ENCODE results near the gene FER1L5.

FER1L5 gene

DNA sequence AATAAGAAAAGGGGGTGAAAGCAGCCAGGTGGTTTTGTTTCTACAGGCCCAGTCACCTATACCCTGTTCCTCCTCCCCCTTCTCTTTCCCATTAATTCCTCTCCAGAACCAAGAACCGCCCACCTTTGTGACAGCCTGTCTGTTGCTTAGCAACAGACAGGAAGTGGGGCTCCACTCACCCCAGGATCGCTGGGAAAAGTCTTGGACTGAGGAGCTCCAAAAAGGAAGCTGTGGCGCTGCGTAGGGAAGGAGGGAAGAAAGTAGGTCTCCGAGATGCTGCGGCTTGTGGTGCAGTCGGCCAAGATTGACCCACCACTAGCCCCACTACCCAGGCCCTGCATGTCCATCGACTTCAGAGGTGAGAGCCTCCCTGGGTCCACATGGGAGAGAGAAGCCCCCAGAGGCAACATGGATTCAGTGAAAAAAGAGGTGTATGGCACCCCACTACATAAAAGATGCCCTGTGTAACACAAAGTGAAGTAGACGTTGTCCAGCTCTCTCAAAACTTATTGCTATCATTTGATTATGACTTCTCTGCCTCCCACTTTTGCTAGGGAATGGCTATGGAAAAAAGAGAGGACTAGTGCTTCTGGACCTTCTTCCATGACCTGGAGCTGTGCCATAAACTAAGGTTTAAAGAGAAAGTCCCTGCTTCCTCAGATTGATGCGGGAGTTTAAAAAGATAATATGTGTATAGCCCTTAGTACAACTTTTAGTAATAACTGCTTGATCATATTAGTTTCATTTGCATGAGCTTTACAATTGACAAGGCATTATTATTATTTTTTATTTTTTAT is at the start of gene FER1L5:
FER1L5 (plus strand) TSS at position 201 of the 797 bp plus-strand sequence; CDS start at position 274, 73 bp downstream.
- no peak for DNase-seq (ENCODE audit: low spot score)

DNA sequence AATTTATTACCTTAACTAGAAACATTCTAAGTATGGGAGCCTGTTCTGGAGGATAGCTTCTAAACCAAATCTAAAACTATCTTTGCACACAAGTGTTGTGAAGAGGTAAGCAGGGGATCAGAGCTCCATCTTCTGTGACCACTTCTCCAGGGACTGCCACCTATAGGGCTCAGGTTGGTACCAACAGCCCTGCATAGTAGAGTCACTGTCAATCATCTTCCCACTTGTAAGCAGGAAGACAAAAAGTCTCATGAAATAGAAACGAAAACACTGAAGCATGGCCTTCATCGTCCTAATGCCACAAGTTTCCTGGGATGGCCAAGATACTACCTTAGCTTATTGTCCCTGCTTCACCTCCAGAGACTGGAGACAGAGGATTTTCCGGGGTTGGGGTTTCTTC is 48.3 kb upstream of the FER1L5 start:
- no peak for DNase-seq (ENCODE audit: low spot score)

DNA sequence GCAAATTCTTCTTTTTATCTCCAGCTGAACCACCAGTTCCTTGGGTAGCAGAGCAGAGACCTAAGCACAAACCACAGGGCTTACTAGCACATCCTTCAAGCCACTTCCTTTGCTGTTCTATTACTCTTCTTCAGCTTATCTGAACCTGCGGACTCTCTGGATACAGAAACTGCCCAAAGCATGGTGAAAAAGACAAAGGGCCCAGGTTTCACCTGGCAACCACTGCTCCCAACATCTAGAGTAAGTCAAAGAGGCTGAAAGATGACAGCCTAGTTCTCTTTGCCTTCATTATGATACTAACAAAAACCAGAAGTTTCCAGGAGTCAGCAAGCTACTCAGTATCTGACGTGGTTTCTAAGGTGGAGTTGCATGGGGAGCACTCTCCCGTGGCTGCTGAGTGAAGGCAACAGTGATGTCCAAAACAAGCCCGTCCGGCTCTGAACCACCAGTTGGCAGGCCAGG is 47.8 kb upstream of the FER1L5 start:
- no peak for DNase-seq (ENCODE audit: low spot score)

DNA sequence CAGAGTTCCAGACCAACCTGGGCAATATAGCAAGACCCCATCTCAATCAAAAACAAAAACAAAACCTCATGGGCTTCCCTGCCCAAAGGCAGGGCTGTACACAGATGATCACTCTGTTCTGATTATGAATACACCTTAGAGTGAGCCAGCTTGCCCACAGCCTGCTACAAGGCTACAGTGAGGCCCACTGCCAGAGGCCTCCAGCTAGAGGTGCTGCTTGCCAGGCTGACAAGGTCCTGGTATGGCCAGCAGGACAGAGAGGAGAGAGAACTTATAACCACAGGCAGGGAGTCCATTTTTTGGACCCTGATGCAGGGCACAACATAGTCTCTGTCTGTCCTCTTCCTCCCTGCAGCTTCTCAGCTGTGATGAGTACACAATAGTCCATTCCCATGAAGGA is 46.0 kb upstream of the FER1L5 start:
- DNase-seq (ENCODE audit: low spot score), result no peak

DNA sequence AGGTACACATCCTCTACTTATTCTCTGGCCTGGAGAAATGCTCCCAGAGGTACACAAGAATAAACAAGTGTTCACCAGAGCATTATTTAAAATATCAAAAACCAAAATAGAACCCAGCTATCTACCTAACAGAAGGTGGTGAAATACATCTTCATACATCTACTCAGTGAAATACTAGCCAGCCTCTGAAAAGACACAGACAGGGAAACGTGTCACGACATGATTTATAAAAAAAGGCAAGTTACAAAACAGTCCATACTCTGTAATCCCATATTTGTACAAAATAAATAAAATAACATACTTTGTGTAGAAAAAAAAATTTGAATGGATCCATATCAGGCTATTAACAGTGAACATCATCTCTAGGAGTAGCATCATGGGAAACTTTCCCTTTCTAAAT is 42.6 kb upstream of the FER1L5 start:
- no peak for DNase-seq (ENCODE audit: low spot score)

DNA sequence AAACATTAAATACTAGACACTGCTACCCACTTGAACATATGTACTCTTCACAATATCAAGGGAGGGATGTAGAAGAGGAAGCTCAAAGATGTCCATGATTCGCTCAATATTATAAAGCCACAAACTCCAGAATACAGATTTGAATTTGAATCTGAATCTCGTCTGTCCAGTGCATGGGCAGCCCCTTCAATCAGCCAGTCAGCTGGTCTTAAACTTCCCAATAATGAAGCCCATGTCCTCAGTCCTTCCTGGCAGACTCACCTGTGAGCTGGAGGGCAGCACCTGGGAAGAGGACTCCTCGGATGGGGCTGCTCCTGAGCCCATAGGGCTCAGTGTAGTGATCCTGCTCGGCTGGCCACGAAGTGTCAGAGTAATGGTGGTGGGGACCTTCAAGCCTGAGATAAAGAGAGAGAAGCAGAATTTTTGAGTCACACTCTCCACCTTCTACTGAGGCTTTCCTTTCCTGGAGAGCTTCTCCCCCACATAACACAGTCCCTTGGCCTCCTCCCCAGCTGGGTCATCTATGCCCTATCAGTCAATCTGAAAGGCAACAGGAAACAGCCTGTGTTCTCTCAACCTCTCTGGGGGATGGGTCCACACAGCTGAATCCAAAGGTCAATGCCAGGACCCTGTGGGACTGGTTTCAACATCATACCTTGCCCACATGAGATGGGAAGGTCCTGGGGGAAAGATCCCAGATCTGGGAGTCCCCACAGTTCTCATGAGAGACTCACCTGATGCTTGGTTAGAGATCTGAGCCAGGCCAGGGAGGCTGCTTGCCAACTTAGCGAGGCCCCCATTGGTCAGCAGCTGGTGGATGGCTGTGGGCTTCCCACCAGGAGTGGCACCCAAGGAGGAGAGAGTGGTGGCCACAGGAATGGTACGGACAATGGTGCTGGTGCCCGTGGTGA is 40.9 kb upstream of the FER1L5 start:
- DNase-seq (ENCODE audit: low spot score), result no peak

DNA sequence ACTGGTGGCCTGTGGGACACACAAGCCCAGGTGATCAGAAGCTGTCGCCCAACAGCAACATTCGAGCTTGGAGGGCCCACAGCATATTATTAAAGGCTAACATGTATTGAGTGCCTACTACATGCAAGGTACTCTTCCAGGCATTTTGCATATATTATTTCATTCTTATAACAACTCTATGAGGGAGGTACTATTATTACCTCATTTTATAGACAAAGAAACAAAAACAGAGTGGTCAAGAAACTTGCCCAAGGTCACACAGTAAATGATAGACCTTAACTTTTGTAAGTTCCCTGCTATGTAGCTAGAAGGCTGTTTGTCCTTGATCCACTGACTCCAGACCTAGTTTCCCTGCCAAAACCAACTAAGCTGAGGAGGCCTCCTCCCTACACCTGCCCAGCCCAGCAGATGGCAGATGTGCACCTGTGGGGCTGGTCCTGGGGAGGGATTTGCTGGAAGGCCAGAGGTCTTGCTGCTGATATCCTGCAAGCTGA is 40.2 kb upstream of the FER1L5 start:
- no peak for DNase-seq (ENCODE audit: low spot score)

DNA sequence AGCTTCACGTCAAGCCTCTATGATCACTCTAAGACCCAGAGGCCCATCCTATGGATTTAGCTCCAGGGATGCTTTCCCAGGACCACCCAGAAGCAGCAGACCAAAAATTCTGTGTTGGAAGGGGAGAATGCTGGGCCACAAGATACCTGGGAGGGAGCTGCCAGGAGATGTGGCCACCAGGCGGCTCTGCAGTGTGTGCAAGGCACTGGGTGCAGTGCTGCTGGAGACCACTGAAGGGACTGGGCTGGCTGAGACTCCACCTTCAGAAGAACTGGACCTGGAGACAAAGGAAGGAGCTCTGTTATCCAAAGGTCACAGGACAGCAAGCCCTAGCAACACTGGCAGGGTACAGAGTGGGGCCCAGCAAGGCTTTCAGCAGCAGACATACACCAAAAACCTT is 38.5 kb upstream of the FER1L5 start:
- no peak for DNase-seq (ENCODE audit: low spot score)

DNA sequence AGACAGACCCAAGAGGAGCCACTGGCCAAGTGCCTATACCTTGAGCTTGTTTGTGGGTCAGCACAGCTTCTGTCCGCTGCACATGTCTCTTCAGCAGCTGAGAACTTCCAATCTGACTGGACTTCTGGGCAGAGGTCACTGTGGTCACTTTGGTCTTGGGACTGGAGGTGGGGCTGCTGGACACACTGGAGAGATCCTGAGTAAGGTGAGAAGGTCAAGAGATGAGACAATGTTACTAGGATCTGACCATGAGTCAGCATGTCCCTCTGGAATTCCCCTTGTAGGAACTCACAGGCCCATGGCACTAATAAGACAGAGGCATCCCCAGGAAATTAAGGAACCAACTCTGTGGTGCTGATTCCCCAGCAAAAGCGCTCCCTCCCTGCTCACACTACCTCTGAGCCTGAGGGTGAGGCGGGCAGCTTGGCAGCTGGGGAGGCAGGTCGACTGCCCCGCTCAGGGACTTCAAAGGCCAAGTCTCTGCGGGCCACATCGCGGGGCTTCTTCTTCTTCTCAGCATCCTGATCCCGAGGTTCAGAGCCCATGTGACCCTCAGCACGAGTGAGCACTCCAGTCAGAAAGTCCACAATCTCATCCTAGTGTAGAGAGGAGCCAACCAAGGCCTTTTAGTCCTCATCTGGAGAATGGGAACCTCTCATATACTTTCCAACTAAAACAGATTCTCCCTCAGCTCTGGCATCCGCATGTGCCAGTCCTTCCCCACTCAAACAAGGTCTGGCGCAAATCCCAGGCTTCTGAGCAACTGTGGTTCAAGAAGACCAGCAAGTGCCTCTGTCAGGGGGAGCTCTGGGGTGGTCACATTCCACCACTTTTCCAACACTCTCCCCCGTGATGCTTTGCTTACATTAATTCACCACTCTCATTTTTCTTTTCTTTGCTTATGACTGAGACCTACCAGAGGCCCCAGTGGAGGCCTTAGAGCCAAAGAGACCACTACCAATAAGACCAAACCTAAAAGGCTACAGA is 33.8 kb upstream of the FER1L5 start:
- DNase-seq (ENCODE audit: low spot score), result no peak

DNA sequence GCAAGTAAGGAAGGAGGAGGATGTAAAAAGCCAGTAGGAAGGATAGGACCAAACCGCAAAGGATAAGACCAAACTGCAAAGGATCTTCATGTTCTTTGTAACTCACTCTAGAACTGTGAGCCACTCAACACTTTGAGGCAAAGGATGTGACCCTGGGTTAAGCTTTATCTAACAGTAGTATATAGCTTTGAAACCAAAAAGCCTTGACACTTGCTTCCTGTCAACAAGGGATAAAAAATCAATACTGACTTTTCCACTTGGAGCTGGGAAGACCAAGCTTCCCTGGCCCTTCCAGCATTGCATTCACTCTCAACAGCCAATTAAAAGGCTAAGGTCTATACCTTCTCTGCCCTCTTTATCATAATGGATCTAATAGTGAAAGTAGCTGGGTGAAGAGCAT is 26.4 kb upstream of the FER1L5 start:
- no peak for DNase-seq (ENCODE audit: low spot score)

DNA sequence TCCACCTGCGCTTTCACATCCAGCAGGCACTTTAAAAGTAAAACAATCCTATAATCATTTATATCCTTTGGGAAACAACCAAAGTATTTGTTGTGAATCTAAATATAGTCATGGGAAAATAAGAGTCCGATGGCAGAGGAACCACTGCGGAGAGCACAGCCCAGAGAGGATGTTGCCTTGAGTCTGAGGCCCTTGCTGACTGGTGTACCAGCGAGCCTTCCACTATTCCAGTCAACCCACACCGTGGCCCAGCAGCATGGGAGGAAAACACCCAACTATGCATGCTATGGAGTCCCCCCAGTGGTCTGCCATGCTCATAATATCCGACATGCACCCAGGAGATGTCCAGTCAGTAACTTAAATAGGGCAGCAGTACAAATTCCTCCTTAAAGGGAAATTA is 26.0 kb upstream of the FER1L5 start:
- no peak for DNase-seq (ENCODE audit: low spot score)

DNA sequence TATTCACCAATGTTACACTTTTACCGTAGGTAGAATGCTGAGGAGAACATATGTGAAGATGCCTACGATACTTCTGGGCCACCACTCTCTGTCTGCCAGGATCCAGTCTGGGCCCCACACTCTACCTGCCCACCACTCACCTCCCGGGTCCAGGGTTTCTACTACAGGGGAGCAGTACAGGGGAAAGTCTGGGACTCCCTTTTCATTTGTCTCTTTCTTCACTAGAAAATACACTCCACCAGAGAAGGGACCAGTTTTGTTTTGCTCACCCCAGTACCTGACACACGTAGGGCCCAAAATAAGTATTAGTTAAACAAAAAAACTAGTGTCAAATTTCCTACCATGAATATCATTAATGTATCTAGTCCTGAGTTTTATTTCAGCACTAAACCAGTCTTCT is 25.6 kb upstream of the FER1L5 start:
- DNase-seq (ENCODE audit: low spot score), result no peak

DNA sequence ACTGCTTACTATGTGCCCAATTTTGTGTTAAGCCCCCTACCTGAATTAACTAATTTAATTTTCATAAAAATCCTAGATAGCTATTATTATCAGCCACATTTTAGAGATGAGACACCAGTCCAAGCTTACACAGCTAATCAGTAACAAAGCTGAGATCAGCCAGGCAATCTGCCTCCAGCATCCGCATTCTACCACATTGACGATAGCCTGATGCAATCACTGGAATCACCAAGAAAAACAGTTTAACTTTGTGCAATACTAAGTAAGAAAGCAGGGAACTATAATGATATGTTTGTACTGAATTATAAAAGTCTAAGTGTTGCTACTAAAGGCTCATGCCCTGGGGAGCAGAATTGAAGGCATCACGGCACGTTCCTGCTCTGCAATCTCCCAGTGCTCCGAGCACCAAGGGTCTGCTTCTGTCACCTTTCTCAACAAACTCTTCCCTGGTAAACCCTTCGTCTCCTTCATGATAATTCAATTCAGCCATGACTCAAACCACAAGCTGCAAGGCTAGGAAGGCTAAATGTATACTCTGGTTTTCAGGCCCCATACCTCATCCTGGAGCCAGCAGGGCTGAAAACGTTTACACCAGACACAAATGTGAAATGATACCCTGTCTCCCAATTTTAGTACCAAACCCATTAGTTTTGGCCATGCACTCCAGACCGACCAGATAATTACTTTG is 23.8 kb upstream of the FER1L5 start:
- DNase-seq (ENCODE audit: low spot score), result no peak

DNA sequence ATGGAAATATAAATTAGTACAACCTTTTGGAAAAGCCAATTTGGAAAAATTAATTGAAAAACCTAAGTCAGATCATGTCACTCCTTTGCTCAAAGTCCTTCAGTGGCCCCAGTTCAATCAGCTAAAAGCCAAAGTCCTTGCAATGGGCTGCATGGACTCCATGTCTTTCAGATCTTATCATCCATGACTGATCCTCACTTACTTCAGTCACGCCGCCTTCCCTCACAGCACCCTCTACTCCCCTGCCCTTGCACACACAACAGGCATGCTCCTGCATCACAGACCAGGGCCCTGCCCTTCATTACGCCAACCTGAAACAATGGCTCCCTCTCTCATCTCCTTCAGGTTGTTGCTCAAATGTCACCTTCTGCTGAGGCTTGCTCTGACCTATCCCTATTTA is 20.0 kb upstream of the FER1L5 start:
- no peak for DNase-seq (ENCODE audit: low spot score)

DNA sequence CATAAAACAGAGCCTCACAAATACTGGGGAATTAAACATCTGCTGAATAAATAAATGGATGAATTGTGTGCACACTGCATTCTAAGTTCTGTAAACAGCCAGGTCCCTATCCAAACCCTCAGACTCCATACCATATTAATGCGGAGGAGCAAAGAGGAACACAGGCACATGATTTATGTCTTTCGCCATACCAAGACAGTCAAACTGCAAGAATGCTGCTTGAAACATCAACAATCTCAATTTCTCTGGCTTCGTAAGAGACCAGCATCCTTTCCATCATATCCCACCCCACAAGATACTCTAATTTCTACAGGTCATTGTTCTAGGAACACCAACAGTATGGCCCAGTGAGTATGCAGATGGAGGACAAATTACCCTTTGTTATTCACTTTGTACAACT is 19.4 kb upstream of the FER1L5 start:
- no peak for DNase-seq (ENCODE audit: low spot score)

DNA sequence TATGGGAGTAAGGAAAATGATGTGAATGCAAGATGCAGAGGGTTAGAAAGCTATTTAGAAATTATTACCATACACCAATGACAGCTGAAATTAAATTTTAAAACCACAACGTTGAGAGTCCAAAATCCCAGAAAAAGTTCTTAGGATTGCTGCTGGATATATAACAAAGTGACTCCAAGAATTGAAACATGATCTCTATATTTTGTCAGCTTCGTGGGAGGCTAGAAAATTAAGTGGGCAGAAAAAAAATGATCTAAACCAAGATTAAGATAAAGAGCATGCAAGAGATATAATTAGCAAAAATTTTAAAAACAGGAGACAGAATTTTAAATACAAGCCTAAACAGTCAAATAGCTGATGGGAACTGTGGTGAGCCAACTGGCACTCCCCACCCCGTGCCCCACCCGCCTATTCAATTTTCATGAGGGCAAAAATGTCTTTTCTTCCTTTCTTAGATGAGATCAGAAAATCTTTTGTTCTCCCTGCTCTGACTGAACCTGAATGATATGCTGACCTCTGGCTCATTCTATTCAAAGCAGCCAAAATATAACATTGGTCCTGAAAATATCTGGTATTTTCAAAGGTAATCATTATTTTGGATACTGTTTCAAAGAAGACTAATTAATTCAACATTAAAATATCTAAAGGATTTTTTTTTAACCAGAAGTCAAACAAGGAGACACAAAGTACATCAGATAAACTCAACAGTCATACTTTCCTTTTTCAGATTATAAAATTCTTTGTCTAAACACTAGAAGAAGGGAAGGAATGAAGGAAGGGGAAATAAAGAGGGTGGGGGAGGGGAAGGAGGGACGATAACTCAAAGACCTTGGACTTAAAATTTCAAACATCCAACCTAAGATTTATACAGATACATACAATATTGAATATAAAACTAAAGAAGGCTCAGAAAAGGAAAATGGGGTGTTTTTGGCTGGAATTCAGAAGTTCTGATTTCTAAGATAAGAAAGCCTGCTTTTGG is 16.7 kb upstream of the FER1L5 start:
- DNase-seq (ENCODE audit: low spot score), result no peak

DNA sequence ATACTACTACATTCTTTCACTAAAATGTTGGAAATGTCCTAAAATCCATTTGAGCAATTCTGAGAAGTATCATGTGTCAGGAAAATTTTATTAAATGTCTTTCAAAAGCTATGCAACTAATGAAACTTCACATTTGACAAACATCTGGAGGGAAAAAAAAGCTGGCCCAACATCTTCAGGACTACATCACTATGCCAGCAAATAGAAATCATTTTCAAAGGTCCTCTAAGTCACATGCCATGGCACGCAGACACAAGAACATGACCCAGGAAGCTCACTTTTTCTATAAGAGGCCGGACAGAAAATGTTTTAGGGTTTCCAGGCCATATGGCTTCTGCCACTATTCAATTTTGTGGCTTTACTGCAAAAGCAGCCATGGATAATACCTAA is 16.0 kb upstream of the FER1L5 start:
- DNase-seq (ENCODE audit: low spot score), result no peak

DNA sequence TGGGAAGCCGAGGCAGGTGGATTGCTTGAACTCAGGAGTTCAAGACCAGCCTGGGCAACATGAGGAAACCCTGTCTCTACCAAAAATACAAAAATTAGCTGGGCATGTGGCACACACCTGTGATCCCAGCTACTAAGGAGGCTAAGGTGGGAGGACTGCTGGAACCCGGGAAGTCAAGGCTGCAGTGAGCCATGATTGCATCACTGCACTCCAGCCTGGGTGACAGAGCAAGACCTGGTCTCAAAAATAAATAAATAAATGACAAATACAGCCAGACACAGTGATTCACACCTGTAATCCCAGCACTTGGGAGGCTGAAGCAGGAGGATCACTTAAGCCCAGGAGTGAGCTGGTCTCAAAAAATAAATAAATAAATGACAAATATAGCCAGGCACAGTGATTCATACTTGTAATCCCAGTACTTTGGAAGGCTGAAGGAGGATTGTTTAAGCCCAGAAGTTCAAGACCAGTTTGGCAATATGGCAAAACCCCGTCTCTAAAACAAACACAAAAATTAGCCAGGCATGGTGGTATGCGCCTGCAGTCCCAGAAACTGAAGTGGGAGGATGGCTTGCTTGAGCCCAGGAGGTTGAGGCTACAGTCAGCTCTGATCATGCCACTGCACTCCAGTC is 10.6 kb upstream of the FER1L5 start:
- DNase-seq (ENCODE audit: low spot score), result no peak

DNA sequence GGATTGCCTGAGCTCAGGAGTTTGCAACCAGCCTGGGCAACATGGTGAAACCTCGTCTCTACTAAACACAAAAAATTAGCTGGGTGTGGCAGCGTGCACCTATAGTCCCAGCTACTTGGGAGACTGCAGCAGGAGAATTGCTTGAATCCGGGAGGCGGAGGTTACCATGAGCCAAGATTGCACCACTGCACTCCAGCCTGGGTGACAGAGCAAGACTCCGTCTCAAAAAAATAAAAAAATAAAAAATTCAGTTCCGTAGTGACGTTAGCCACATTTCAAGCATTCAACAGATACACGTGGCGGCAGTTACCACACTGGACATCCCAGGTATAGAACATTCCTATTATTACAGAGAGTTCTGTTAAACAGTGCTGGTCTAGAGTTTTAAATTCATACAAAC is 8.9 kb upstream of the FER1L5 start:
- no peak for DNase-seq (ENCODE audit: low spot score)

Data from left forelimb (tissue), 1 donor.